HEK293 (cell line): ENCODE measurements around the gene LIME1.

ENCODE experiments used
- CTCF ChIP-seq: fragments of 450-650 bp; formaldehyde crosslinking; IDR thresholded peaks from 2 replicates; pipeline ENCODE4 v1.5.1; 2016; ENCODE audit warnings: missing biosample characterization, missing genetic modification characterization
- HOXA7 ChIP-seq: sonication (generic); formaldehyde crosslinking; IDR thresholded peaks from 2 replicates; pipeline ENCODE4 v1.8.1; 2022; ENCODE audit warnings: missing genetic modification reagents, borderline replicate concordance
- KLF9 ChIP-seq: fragments of 450-650 bp; formaldehyde crosslinking; IDR thresholded peaks from 2 replicates; pipeline ENCODE4 v1.5.1; 2016; ENCODE audit warnings: missing biosample characterization, missing genetic modification characterization, low read depth
- ZNF114 ChIP-seq: fragments of 450-650 bp; formaldehyde crosslinking; IDR thresholded peaks from 2 replicates; pipeline ENCODE4 v1.5.0; 2017; ENCODE audit warnings: missing biosample characterization, missing genetic modification characterization
- ZNF280D ChIP-seq: fragments of 450-650 bp; formaldehyde crosslinking; IDR thresholded peaks from 2 replicates; pipeline ENCODE4 v1.5.1; 2016; ENCODE audit warnings: missing biosample characterization, missing genetic modification characterization
- ZNF416 ChIP-seq: fragments of 450-650 bp; formaldehyde crosslinking; IDR thresholded peaks from 2 replicates; pipeline ENCODE4 v1.5.1; 2016; ENCODE audit warnings: missing biosample characterization, missing genetic modification characterization
- ZNF626 ChIP-seq: fragments of 450-650 bp; sonication (Bioruptor Pico); formaldehyde crosslinking; IDR thresholded peaks from 2 replicates; pipeline ENCODE4 v1.5.1; 2018; ENCODE audit warnings: missing biosample characterization, missing genetic modification characterization, inconsistent platforms
- ZNF629 ChIP-seq: fragments of 450-650 bp; formaldehyde crosslinking; IDR thresholded peaks from 2 replicates; pipeline ENCODE4 v1.5.1; 2017; ENCODE audit warnings: missing biosample characterization, missing genetic modification characterization
- ZNF785 ChIP-seq: fragments of 450-650 bp; formaldehyde crosslinking; IDR thresholded peaks from 2 replicates; pipeline ENCODE4 v1.5.1; 2016; ENCODE audit warnings: missing biosample characterization, missing genetic modification characterization
- ZSCAN16 ChIP-seq: fragments of 450-650 bp; formaldehyde crosslinking; IDR thresholded peaks from 2 replicates; pipeline ENCODE4 v1.5.1; 2016; ENCODE audit warnings: missing biosample characterization, missing genetic modification characterization
- TF ChIP-seq, protein P1 (sequence below): fragments of 450-650 bp; formaldehyde crosslinking; IDR thresholded peaks from 2 replicates; pipeline ENCODE4 v1.5.1; 2016; ENCODE audit warnings: missing biosample characterization, missing genetic modification characterization

GRCh38 chr20:63741676-63742380 is 5.4 kb downstream of the LIME1 start:
- TF ChIP-seq ZNF416 (tag by site-specific recombination) (no peak), ZNF114 (tag by site-specific recombination) (no peak), CTCF (no peak), KLF9 (no peak), ZNF626 (tag by site-specific recombination) (no peak), ZNF785 (tag by site-specific recombination) (no peak), ZNF280D (tag by site-specific recombination) (no peak), ZNF629 (tag by site-specific recombination) (no peak), HOXA7 (CRISPR knock-in tag) (no peak), ZSCAN16 (no peak)
- TF ChIP-seq, protein P1, sequence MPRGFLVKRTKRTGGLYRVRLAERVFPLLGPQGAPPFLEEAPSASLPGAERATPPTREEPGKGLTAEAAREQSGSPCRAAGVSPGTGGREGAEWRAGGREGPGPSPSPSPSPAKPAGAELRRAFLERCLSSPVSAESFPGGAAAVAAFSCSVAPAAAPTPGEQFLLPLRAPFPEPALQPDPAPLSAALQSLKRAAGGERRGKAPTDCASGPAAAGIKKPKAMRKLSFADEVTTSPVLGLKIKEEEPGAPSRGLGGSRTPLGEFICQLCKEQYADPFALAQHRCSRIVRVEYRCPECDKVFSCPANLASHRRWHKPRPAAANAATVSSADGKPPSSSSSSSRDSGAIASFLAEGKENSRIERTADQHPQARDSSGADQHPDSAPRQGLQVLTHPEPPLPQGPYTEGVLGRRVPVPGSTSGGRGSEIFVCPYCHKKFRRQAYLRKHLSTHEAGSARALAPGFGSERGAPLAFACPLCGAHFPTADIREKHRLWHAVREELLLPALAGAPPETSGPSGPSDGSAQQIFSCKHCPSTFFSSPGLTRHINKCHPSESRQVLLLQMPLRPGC (tag by site-specific recombination), result no peak
